ENCODE data around the gene RHOF. TPM values are rescaled to one million over a fixed set of nuclear protein-coding genes. Genes with fewer than 3 reads are reported as not detected.
A peak's percentile ranks its signal among the peaks of the same experiment; 100 is the strongest.

The RHOF gene
- polyA plus RNA-seq, 1 of the 3 experiments (the other 2 are of a cell fraction) = 5.0 TPM

DNA sequence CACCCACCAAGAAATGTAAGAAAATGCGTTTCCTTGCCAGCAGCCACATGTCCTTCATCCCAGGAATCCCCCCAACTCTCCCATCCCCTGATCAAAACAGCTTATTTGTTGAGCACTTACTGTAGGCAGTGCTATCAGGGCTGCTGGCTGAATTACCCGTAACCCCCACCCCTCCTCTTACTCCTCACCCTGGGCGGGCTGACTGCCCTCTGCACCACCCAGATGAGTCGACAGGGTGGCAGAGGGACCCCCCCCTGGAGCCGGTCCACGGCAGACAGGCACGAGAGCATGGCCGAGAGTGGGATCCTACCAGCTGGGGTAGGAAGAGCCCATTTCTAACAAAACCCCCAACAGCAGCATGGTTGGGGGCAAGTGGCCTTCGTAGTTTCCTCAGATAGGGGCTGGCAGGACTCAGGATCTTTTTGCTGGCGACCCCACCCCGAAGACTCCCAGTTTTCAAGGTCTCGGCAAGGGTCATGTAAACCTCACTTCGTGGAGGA lies 1.1 kb upstream of the RHOF start:
- no peaks in the 10 kb centered on the region for H3K9me3 ChIP-seq
- H3K9me2 ChIP-seq = no peaks in the 10 kb centered on the region
- peak overlapping the region; percentile 82 to 99 for H3K27ac ChIP-seq (ENCODE audit: low read depth in 2 of 2, low read length in 1 of 2)
- peak overlapping the region; percentile 54 to 61 for H3K4me3 ChIP-seq (ENCODE audit: low read depth in 2 of 2, low read length in 1 of 2)
- ChIA-PET POLR2A (interaction anchor here (1.5 to 7.0 kb wide), 9 partner anchors 9 to 94 kb away, joined by 4 to 79 read pairs (median 6); partner anchors contain the start of genes PSMD9, SETD1B and TMEM120B), CTCF (interaction anchor here (0.6 to 16.0 kb wide), 66 partner anchors 15 to 512 kb away, joined by 3 to 675 read pairs (median 5); partner anchors contain the start of genes BCL7A, HPD, PSMD9 and SETD1B)
- peaks cover 8 to 11% of the 10 kb centered on the region in 2 experiments for H3K36me3 ChIP-seq (replicated peaks in 1 of 2; ENCODE audit: control insufficient read depth in 1 of 2, insufficient read depth in 2 of 2, low read length in 1 of 2)
- H3K4me2 ChIP-seq = peak overlapping the region; percentile 94
- 0% methylated on average over 3 of the region's 13 CpGs for WGBS (ENCODE audit: low lambda C conversion rate)
- peak; percentile 12; the same call in 1 of the 2 replicates for TF ChIP-seq POLR2AphosphoS5 (IDR thresholded peaks at IDR 0.05; ENCODE audit: low read depth, low read length)
- TF ChIP-seq SIN3A (IDR thresholded peaks at IDR 0.05; ENCODE audit: borderline replicate concordance, low read depth, low read length) = no peak; the same call in 1 of the 2 replicates
- no peaks in the 10 kb centered on the region for H3K27me3 ChIP-seq (ENCODE audit: insufficient read depth)
- no peaks in the 10 kb centered on the region; the same call in 1 of the 2 replicates for H4K20me1 ChIP-seq (ENCODE audit: insufficient read depth)
- H3K79me2 ChIP-seq (ENCODE audit: insufficient read depth) = peaks cover 43% of the 10 kb centered on the region
- H3K4me1 ChIP-seq (ENCODE audit: control insufficient read depth in 1 of 2, insufficient read depth in 2 of 2, low read depth in 1 of 2, low read length in 1 of 2) = peaks cover 40 to 67% of the 10 kb centered on the region in 2 experiments
- peak overlapping the region; percentile 48; the same call in 1 of the 2 replicates for H3K9ac ChIP-seq
- H2AFZ ChIP-seq (ENCODE audit: low read depth) = no peak overlapping the region; the same call in 1 of the 2 replicates
- peaks cover 40% of the 10 kb centered on the region for H3F3A ChIP-seq (replicated peaks; ENCODE audit: insufficient read depth)
- DNase-seq = peak; percentile 58

DNA sequence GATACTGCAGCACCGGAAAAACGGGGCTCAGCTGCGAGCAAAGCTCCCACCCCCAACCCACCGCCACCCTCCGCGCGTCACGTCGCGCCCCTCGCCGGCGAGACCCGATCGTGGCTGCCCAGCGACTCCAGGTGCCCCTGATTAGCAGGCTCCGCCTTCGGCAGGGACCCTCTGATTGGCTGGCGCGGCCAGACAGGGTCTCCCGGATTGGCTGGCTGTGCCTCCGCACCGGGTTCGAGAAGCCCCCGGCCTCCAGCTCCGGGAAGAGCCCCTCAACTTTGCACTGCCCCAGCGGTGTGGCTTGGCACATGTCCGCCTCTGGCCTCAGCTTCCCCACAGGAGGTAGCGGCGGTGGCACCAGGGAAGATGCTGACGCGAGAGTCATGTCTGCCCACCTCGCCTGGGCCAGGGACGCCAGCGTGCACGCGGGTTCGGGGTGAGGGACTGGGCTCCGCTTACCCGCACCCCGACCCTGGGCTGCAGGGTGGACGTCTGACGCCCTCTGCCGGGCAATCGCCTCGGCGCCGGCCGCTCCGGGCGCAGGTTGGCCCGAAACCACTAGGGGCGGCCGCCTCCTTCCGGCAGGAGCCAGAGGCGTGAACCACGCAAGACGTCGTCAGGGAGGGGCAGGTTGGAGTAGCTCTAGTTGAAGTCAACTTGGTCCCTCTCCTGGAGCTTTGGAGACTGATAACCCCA lies 498 bp upstream of the RHOF start:
- POLR2A ChIA-PET = interaction anchor here (1.5 to 7.0 kb wide), 9 partner anchors 10 to 94 kb away, joined by 4 to 79 read pairs (median 6); partner anchors contain the start of genes PSMD9, SETD1B and TMEM120B
- Histone ChIP-seq H3K79me2 (ENCODE audit: insufficient read depth) (peaks cover 39% of the 10 kb centered on the region), H3K9me3 (no peaks in the 10 kb centered on the region), H3K4me2 (peak overlapping the region; percentile 94), H4K20me1 (ENCODE audit: insufficient read depth) (no peaks in the 10 kb centered on the region; the same call in 1 of the 2 replicates), H3K4me3 (ENCODE audit: low read depth in 2 of 2, low read length in 1 of 2) (peak overlapping the region; percentile 54 to 61), H3K9me2 (no peaks in the 10 kb centered on the region), H3K27ac (ENCODE audit: low read depth in 2 of 2, low read length in 1 of 2) (peak overlapping the region; percentile 82 to 99), H2AFZ (ENCODE audit: low read depth) (peak overlapping the region; percentile 73; the same call in 1 of the 2 replicates), H3K36me3 (replicated peaks in 1 of 2; ENCODE audit: control insufficient read depth in 1 of 2, insufficient read depth in 2 of 2, low read length in 1 of 2) (peaks cover 8 to 10% of the 10 kb centered on the region in 2 experiments), H3F3A (replicated peaks; ENCODE audit: insufficient read depth) (peaks cover 37% of the 10 kb centered on the region), H3K4me1 (ENCODE audit: control insufficient read depth in 1 of 2, insufficient read depth in 2 of 2, low read depth in 1 of 2, low read length in 1 of 2) (peaks cover 36 to 62% of the 10 kb centered on the region in 2 experiments), H3K9ac (peak overlapping the region; percentile 48; the same call in 1 of the 2 replicates), H3K27me3 (ENCODE audit: insufficient read depth) (no peaks in the 10 kb centered on the region)
- DNase-seq = peak; percentile 94
- CTCF ChIA-PET = interaction anchor here (0.6 to 16.0 kb wide), 75 partner anchors 16 to 755 kb away, joined by 3 to 675 read pairs (median 4); partner anchors contain the start of genes BCL7A, HPD, OASL and PSMD9
- WGBS (ENCODE audit: low lambda C conversion rate) = 0% methylated on average over 2 of the region's 59 CpGs
- TF ChIP-seq SMC3 (IDR thresholded peaks at IDR 0.05; ENCODE audit: low read depth, low read length) = peak; percentile 89
- TF ChIP-seq, protein P1, sequence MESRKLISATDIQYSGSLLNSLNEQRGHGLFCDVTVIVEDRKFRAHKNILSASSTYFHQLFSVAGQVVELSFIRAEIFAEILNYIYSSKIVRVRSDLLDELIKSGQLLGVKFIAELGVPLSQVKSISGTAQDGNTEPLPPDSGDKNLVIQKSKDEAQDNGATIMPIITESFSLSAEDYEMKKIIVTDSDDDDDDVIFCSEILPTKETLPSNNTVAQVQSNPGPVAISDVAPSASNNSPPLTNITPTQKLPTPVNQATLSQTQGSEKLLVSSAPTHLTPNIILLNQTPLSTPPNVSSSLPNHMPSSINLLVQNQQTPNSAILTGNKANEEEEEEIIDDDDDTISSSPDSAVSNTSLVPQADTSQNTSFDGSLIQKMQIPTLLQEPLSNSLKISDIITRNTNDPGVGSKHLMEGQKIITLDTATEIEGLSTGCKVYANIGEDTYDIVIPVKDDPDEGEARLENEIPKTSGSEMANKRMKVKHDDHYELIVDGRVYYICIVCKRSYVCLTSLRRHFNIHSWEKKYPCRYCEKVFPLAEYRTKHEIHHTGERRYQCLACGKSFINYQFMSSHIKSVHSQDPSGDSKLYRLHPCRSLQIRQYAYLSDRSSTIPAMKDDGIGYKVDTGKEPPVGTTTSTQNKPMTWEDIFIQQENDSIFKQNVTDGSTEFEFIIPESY (IDR thresholded peaks at IDR 0.05; ENCODE audit: borderline replicate concordance, low read depth) = no peak
- TF ChIP-seq, protein P2, sequence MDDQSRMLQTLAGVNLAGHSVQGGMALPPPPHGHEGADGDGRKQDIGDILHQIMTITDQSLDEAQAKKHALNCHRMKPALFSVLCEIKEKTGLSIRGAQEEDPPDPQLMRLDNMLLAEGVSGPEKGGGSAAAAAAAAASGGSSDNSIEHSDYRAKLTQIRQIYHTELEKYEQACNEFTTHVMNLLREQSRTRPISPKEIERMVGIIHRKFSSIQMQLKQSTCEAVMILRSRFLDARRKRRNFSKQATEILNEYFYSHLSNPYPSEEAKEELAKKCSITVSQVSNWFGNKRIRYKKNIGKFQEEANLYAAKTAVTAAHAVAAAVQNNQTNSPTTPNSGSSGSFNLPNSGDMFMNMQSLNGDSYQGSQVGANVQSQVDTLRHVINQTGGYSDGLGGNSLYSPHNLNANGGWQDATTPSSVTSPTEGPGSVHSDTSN (IDR thresholded peaks at IDR 0.05) = peak; percentile 40; the same call in 1 of the 2 replicates
- TF ChIP-seq SIN3A (IDR thresholded peaks at IDR 0.05; ENCODE audit: borderline replicate concordance, low read depth, low read length) = peak; percentile 87; the same call in 1 of the 2 replicates
- no peak for TF ChIP-seq GATA2 (CRISPR knock-in tag; IDR thresholded peaks at IDR 0.05)
- TF ChIP-seq MEF2A (IDR thresholded peaks at IDR 0.05; ENCODE audit: borderline replicate concordance, low read depth) = no peak
- peak; percentile 31; the same call in 1 of the 2 replicates for TF ChIP-seq NFIC (IDR thresholded peaks at IDR 0.05; ENCODE audit: borderline replicate concordance)
- peak; percentile 64; the same call in 1 of the 2 replicates for TF ChIP-seq ELF1 (IDR thresholded peaks at IDR 0.05)
- no peak for TF ChIP-seq RXRA (IDR thresholded peaks at IDR 0.05; ENCODE audit: borderline replicate concordance, low read depth)
- peak; percentile 83 for TF ChIP-seq RAD21 (IDR thresholded peaks at IDR 0.05; ENCODE audit: low read length)
- TF ChIP-seq, protein P3, sequence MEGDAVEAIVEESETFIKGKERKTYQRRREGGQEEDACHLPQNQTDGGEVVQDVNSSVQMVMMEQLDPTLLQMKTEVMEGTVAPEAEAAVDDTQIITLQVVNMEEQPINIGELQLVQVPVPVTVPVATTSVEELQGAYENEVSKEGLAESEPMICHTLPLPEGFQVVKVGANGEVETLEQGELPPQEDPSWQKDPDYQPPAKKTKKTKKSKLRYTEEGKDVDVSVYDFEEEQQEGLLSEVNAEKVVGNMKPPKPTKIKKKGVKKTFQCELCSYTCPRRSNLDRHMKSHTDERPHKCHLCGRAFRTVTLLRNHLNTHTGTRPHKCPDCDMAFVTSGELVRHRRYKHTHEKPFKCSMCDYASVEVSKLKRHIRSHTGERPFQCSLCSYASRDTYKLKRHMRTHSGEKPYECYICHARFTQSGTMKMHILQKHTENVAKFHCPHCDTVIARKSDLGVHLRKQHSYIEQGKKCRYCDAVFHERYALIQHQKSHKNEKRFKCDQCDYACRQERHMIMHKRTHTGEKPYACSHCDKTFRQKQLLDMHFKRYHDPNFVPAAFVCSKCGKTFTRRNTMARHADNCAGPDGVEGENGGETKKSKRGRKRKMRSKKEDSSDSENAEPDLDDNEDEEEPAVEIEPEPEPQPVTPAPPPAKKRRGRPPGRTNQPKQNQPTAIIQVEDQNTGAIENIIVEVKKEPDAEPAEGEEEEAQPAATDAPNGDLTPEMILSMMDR (IDR thresholded peaks at IDR 0.05) = peak; percentile 97
- TF ChIP-seq TCF12 (IDR thresholded peaks at IDR 0.05) = peak; percentile 7; the same call in 1 of the 2 replicates
- peak; percentile 50; the same call in 1 of the 2 replicates for TF ChIP-seq GABPA (IDR thresholded peaks at IDR 0.05; ENCODE audit: low read depth)
- TF ChIP-seq FOXM1 (IDR thresholded peaks at IDR 0.05; ENCODE audit: low read depth) = no peak
- TF ChIP-seq EP300 (IDR thresholded peaks at IDR 0.05; ENCODE audit: borderline replicate concordance in 1 of 2, low read depth in 1 of 2, low read length in 1 of 2) = peak in 1 of 2 experiments; percentile 9; a peak in 1 of 4 replicates
- TF ChIP-seq TAF1 (IDR thresholded peaks at IDR 0.05; ENCODE audit: borderline replicate concordance, low read depth, low read length) = peak; percentile 38; the same call in 1 of the 2 replicates
- TF ChIP-seq MXI1 (IDR thresholded peaks at IDR 0.05; ENCODE audit: low read depth, low read length) = peak; percentile 74; the same call in 1 of the 2 replicates
- TF ChIP-seq JUND (IDR thresholded peaks at IDR 0.05) = peak; percentile 26; the same call in 1 of the 2 replicates
- TF ChIP-seq FOSL2 (IDR thresholded peaks at IDR 0.05; ENCODE audit: borderline replicate concordance, low read depth) = no peak; the same call in 1 of the 2 replicates
- TF ChIP-seq FOXJ3 (CRISPR knock-in tag; IDR thresholded peaks at IDR 0.05) = no peak
- peak; percentile 50; the same call in 1 of the 2 replicates for TF ChIP-seq POLR2AphosphoS5 (IDR thresholded peaks at IDR 0.05; ENCODE audit: low read depth, low read length)

Data from SK-N-SH (cell line).